OCI-M2 (cell line): ENCODE measurements around the gene PLA2G4A.

Experiments used
- DNase-seq: peaks from one replicate; lab custom pipeline; 2025; ENCODE audit not compliant: unreplicated experiment; lab: John Stamatoyannopoulos, UW

Gene PLA2G4A

DNA sequence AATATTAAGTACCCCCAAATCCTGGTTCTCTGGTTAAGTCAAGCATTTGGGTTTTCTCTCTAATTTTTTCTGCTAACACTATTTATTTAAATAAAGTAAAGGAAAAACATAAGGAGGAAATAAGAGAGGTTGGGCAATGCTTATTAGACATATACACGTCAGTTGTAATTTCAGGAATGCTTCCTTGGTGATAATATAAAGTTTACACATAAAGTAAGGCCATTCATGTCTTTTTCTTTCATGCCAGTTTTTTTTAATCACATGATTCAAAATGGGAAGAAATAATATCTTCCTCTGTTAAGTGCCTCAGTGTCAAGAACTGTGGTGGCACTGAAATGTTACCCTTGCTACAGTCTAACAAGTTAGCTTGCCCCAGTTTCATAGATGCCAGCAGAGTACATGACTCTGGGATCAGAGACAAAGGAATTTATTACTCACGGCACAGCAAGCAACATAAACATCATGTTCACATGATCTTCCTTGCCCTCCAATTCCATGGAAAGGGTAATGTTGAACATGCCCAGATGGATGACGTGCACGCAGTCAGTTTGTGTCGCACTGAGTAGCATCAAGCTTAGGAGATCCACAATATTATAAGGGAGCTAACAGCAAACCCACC is 184.9 kb downstream of the PLA2G4A start:
- DNase-seq, result no peak

DNA sequence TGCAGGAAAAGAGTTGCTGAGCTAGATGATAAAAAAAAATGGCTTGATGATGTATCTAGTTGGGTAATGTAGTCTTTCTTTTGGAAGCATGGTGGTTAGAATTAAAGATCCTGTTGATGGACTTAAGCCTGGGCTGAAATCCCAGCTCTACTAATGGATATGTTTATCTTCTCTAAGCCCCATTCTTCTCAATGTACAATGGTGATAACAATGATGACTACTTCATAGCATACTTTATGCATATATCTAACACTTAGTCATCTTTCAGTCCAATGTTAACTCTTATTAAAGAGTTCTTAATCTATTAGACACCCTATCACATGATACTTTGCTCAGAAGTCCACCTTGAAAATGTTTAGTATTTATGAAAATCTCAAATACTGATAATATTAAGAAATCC is 189.5 kb downstream of the PLA2G4A start:
- DNase-seq, result no peak

DNA sequence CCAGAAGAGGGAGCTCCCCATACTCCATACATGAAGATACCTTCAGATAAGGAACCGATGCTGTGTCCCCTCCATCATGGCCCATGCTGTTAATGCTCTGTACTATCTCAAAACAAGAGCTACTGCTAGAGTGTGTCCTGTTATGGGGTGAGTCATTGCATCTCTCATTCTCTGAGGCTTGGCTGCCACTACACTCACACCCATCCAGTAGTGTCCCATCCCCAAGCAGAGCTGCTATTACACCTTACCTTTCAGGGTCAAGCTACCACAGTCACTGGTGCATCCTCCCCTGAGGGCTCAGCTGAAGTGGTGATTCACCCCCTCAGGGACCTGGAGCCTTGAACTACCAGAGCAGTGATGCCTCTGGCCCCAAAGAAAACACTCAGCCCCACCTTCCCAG is 198.5 kb downstream of the PLA2G4A start:
- no peak for DNase-seq

DNA sequence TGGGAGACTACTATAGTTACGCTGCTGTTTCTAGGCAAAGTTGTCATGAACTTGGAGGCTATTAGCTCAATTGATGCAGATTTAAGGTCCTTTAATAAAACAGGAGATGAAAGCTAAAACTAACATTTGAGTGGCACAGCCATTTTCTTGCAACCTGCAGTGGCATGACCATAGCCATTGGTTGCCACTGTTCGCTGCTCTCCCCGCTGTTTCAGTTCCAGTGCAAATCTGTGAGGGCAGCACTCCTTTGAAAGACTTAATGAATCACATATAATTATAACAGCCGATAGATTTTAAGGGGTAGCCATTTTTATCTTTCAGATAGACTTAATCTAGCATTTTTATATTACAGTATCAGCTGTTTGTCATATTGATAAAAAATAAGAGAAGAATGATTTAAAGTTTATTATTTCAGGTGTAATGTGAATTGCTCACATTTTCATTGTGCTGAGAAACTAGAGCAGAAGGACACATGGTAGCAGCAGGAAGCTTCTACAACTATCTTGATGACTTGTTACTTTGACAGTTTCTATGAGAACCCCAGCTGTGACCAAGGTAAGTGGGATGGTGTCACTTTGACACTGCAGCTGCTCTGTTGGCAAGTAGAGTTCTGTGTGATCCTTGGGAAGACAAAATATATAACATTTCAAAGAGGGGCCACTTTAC is 203.7 kb downstream of the PLA2G4A start:
- DNase-seq, result no peak

DNA sequence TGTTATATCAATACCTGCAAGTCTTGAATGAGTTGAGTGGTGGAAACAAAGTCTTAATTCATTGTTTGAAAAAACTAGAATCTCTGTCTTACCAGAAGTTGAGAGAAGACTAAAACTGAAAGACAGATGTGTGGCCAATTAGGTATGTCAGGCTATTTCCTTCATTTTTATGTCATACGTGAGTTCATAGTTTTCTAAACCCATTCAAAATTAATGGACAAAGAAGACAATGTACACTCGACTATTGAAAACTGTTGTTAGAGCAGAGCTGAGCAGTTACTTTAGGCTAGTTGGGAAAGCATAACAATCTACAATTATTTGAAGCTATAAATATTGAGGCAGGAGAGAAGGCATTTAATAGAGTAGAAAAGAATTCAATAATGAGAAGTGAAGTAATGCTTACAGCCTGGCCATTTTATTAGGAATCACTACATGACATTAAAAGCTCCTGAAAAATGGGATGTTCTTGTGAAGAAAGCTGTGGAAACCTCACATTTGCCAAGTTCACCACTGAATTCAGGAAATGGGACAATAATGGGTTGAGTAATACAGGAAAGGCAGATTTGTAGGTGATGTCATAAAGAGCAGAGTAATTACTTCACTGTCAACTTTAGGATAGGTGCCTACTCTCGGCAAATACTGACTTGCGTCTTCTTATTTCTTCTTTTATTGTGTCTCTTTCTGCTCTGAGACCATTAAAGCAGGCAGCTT is 204.4 kb downstream of the PLA2G4A start:
- no peak for DNase-seq

DNA sequence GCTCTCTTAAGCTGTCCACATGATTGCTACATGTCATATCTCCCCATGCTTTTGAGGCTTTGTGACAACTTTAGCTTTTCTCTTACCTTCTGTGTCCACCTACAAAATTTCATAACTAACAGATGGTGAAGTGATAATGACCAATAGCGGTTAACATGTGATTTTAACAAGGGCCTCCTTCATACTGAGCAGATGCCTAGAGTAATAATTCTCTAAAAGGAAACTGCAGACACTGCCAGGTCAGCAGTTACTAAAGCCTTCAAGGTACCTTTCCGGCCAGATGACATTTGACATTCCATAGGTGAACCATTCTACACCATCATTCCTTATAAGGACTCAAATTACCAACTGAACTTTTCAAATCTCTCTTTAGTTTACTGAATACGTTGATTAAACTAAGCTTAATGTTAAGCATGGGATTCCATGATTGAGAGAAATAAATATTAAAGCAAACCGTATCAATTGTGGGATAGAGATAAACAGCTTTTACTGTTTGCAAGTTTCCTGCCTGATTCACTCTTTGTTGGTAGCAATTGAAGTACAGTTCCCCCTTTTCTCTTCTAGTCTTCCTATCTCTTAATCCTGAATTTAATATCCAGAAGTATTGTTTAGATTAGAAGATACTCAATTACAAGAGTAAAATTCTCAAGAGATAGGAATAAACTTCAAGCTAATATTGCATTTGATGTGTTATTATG is 205.1 kb downstream of the PLA2G4A start:
- no peak for DNase-seq

DNA sequence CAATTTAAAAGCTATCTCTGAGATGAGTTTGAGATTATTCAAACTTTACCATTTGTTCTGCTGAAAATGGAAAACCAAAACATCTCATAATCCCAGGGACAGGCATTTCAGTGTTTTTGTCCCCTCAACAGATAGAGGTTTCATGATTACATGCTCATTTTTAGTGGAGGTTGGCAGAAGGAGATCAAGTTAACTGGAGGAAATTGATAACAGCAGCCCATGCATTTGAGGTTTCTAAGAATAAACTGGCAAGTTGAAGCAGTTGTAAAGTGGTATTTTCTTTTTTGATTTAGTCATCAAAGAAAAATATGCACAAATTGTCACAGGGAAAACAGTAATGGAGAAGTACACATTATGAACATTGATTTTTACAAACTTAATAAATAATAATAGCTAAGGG is 205.8 kb downstream of the PLA2G4A start:
- no peak for DNase-seq

DNA sequence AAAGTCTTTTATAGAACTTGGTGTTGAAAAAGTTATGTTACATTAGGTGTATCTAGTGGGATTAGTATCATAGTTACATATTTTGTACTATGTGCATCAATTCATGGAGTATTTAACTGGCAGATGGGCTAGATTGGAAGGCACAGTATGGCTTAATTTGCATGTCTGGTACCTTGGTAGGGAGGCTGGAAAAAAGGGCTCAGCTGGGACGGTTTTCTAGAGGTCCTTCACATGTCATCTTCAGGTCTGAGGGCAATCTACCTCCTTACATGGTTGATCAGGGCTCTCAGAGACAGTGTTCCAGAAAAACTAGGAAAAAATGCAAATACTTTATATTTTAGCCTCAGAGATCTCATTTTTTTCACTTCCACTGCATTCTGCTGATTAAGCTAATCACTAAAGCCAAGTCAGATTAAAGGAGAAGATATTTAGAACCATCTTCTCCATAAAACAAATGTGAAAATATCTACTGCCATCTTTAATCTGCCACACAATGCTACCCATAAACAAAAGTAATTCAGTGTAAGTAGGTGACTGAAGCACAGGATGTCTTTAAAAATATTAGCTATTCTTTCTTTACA is 209.3 kb downstream of the PLA2G4A start:
- DNase-seq, result no peak
